ENCODE data around the gene OOSP4A. TPM values are rescaled to one million over a fixed set of nuclear protein-coding genes. Genes with fewer than 3 reads are reported as not detected.
"Not testable (repeated sequence)": the region's sequence is repeated elsewhere in the genome, so short reads cannot be mapped to it uniquely, and the experiment has no call there.

The OOSP4A gene
- total RNA-seq, 1 experiment from 2014 or later: not detected

GRCh38 chr11:59981106-59981770 lies 17.4 kb downstream of the OOSP4A start:
- DNase-seq (ENCODE audit: low read depth): no peak

- DNase-seq (ENCODE audit: low read depth): not testable (repeated sequence)
These were observed 18.2 kb downstream of the OOSP4A start for GRCh38 chr11:59982037-59982436.

DNA sequence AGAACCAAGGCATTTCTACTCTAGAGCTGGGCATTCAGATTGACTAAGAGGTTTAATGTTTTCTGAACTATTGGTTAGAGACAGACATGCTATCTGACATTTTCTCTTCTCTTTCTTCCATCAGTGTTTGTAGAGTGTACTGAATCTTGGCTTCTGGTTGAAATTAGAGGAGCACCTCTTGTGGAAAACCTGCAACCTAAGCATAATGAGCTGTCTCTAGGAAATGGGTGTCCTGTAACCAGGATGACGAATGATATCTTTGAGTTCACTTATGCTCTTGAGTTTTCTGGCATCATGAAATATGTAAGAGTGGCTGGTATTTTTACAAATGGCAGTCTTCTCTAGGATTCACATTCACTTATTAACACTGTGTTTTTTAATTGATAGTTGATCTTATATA lies 19.4 kb downstream of the OOSP4A start:
- no peak for DNase-seq (ENCODE audit: low read depth)

GRCh38 chr11:59984368-59984767 lies 20.5 kb downstream of the OOSP4A start:
- no peak for DNase-seq (ENCODE audit: low read depth)

- DNase-seq (ENCODE audit: low read depth): no peak
These were observed 26.6 kb downstream of the OOSP4A start for GRCh38 chr11:59990421-59990820.

- no peak for DNase-seq (ENCODE audit: low read depth)
These were observed 28.6 kb downstream of the OOSP4A start for GRCh38 chr11:59992425-59992824.

DNA sequence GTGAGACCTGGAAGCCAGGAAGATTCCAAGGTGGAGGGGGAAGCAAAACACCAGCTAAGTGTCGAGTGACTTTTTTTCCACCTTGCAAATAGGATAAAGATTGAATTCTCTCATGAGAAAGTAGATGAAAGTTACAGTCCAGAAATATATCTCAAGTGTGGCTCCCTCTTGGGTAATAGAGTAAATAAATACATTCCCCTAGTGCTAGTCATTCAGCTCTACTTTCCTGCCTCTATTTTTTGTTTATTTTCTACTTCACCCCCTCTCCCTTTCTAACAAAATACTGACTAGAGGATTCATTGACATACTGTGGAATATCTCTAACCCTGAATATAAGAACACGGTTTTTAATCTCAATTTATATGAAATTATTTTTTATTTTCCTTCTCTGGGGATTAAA lies 34.0 kb downstream of the OOSP4A start:
- DNase-seq (ENCODE audit: low read depth): no peak

DNA sequence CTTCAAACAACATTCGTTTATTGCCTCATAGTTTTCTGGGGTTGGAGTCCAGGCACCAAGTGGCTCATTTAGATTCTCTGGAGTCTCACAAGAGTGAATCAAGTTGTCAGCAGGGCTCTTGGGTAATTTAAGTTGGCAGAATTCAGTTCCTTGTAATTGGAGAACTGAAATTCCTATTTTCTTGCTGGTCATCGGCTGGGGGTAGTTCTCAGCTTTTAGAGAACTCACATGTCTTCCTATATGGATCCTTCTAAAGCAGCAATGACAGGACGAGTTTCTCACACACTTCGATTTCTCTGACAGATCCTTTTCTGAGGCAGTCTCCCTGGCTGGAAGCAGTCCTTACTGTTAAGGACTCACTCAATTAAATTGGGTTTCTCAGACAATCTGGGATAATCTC lies 35.9 kb downstream of the OOSP4A start:
- no peak for DNase-seq (ENCODE audit: low read depth)

DNA sequence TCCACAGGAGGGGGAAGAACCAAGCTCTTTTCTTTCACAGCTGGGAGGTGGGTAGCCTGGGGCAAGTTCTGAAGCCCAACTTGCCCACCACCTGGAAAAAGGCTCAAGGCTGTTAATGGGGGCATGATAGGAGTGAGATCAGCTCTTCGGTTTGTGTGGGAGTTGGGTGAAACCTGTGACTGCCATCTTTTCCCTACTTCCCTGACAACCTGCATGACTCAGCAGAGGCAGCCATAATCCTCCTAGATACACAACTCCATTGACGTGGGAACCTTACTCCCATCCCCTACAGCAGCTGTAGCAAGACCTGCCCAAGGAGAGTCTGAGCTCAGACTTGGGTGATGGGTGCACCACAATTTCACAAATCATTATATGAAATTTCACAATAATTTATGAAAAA lies 39.9 kb downstream of the OOSP4A start:
- no peak for DNase-seq (ENCODE audit: low read depth)

DNA sequence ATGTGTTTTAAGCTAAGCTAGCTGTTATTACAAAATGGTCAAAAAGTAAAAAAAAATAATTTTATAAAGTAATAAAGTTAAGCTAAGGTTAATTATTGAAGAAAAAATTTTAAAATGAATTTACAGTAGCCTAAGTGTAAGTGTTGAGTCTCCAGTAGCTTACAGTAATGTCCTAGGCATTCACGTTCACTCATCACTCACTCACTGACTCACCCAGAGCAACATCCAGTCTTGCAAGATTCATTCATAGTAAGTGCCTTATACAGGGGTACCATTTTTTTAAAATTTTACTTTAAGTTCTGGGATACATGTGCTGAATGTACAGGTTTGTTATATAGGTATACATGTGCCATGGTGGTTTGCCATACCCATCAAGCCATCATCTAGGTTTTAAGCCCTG lies 41.5 kb downstream of the OOSP4A start:
- DNase-seq (ENCODE audit: low read depth): no peak

GRCh38 chr11:60016881-60017280 lies 53.0 kb downstream of the OOSP4A start, which contains the start of gene OOSP4B:
Gene OOSP4B, plus strand, starts transcription at chr11:60017181.
- DNase-seq (ENCODE audit: low read depth): no peak

DNA sequence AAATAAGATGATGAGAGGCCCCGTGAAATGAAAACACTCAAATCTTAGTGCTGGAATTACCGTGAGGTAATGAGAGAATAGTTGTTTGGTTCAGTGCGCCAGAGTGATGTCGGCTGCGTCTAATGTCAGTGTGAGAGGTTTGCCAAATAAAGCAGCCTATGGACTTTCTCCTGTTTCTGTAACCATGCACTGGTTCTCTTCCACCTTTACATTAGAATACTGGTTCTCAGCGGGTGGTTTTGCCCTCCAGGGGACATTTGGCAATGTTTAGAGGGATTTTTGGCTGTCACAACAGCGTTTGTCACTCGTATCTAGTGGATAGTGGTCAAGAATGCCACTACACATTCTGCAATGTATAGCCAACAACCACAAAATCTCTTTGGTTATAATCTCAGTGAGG lies 54.2 kb downstream of the OOSP4A start:
- DNase-seq (ENCODE audit: low read depth): no peak

Other genes with a start within 250 kb of the OOSP4A start
- gene STX3, start 208.7 kb upstream of the OOSP4A start, total RNA-seq (2014; rRNA removed; shearing (Covaris generic)): 23.9 and 32.0 TPM in 2 replicates
- 60.8 and 76.6 TPM in 2 replicates for gene MRPL16, start 153.3 kb upstream of the OOSP4A start, total RNA-seq (2014; rRNA removed; shearing (Covaris generic))
- gene CBLIF, start 118.5 kb upstream of the OOSP4A start, total RNA-seq (2014; rRNA removed; shearing (Covaris generic)): not detected in 2 replicates
- gene TCN1, start 97.5 kb upstream of the OOSP4A start, total RNA-seq (2014; rRNA removed; shearing (Covaris generic)): 0.29 TPM in 1 of 2 replicates, not detected in the other
- not detected in 2 replicates for gene OOSP3, start 85.3 kb upstream of the OOSP4A start, total RNA-seq (2014; rRNA removed; shearing (Covaris generic))
- not detected in 2 replicates for gene OOSP1, start 25.6 kb upstream of the OOSP4A start, total RNA-seq (2014; rRNA removed; shearing (Covaris generic))
- gene OOSP4B, start 53.1 kb downstream of the OOSP4A start, total RNA-seq (2014; rRNA removed; shearing (Covaris generic)): not detected in 2 replicates
- not detected in 2 replicates for gene OOSP2, start 76.4 kb downstream of the OOSP4A start, total RNA-seq (2014; rRNA removed; shearing (Covaris generic))
- gene MS4A3, start 92.6 kb downstream of the OOSP4A start, total RNA-seq (2014; rRNA removed; shearing (Covaris generic)): not detected in 2 replicates
- not detected in 2 replicates for gene MS4A2, start 124.6 kb downstream of the OOSP4A start, total RNA-seq (2014; rRNA removed; shearing (Covaris generic))
- gene MS4A6A, start 219.1 kb downstream of the OOSP4A start, total RNA-seq (2014; rRNA removed; shearing (Covaris generic)): not detected in 2 replicates